Activated CD4-positive, alpha-beta T cell treated with anti-CD3 and anti-CD28 coated beads for 1 hour (primary cell): ENCODE results near the gene KRR1.
A peak's percentile ranks its signal among the peaks of the same experiment; 100 is the strongest.

ENCODE experiments used
- DNase-seq: peaks from one replicate; pipeline ENCODE4 v3.0.0-alpha.2; 2020

Gene KRR1

DNA sequence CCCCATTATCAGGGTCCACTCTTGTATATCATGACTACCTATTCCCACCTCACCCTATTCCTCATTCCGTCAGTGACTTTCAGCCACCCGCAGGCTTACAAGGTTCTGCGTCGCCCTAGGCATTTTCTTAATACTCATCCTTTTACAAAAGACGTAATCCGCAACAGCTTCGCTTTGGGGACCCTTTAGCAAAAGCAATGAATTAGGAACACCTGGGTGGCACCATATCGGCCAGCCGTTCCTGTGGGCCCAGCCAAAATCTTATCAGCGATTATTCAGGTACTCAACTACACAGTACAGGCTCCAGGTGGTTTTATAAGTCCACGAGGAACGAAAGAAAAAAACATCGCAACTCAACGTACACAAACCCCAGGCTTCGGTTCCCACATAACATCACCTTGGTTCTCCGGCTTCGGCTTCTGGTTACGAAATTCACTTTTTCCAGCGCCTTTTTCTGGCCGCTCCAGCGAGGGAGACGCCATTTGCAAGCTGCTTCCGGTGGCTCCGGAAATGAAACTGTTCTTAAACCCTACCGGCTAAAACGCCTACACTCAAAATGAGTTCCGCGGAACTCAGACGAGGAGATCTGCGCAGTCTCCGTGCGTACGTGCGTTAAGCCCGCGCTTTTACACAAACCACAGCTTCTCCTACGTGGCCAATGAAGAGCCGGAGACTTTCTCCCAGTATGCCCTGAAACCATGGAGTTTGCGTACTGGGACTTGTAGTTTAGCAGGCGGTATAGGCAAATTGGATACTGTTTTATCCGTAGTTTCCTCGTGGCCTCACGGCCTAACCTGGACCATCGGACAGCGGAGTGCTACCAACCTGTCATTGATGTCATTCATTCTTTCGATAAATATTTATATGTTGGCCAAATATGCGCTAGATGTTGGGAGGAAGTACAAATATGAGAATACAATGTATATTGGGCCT lies at the start of gene KRR1:
KRR1 (minus strand) TSS at position 494 of the 933 bp plus-strand sequence; CDS start at position 482, 12 bp downstream.
- peak; percentile 83 for DNase-seq

DNA sequence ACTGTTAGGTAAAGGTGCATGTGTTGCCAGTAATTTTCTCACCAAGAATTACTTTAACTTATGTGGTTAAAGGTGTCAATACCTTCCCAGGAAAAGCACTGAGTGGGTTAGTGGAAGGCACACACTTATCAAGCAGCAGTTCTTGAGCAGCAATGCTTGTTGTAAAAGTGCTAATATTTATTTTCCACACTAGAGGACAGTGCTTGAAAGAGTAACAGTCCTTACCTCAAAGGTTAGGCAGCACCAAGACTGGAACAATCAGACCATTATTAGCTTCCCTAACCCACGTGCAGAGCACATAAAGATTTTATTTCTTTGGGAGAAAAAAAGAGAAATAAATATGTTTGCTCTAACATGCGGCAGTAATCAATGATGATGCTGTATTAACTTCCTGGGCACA lies 48.8 kb upstream of the KRR1 start:
- DNase-seq: no peak

DNA sequence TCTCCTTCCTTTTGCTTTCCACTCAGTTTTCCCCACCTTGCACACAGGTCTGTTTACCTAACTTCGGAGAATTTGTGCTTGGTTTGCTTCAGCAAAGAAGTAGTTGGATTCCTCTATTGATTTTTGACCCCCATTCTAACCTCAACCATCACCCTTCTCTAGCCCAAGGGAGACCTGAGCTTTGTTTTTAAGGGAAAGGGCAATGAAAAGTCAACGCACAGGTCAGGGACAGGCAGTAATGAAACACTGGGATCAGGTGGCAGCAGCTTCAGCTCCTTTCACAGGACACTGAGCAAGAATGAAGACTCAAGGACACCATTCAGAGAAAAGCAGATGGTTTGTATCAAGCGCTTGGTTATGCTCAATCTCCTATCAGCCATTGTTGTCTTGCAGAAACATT lies 46.9 kb upstream of the KRR1 start:
- no peak for DNase-seq

GRCh38 chr12:75556311-75556899 lies 45.0 kb upstream of the KRR1 start:
- no peak for DNase-seq

DNA sequence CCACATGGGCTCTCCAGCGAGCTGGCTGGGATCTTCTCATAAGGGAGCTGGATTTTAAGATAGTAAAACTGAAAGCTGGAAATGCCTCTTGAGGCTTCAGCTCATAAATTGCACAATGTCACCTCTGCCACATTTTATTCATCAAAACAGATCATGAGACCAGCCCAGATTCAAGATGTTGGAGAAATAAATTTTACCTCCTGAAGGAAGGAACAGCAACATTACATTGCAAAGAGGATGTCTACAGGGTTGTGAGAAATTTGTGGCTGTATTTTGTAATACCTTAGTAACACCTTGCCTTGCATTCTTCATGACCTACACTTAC lies 43.1 kb upstream of the KRR1 start:
- DNase-seq: no peak

GRCh38 chr12:75553836-75554555 lies 42.6 kb upstream of the KRR1 start:
- no peak for DNase-seq

- DNase-seq: no peak
These were observed 42.0 kb upstream of the KRR1 start for GRCh38 chr12:75553398-75553797.

- DNase-seq: no peak
These were observed 40.1 kb upstream of the KRR1 start for GRCh38 chr12:75551477-75551876.

GRCh38 chr12:75550401-75551240 lies 39.2 kb upstream of the KRR1 start:
- DNase-seq: no peak

GRCh38 chr12:75549989-75550388 lies 38.6 kb upstream of the KRR1 start:
- no peak for DNase-seq

DNA sequence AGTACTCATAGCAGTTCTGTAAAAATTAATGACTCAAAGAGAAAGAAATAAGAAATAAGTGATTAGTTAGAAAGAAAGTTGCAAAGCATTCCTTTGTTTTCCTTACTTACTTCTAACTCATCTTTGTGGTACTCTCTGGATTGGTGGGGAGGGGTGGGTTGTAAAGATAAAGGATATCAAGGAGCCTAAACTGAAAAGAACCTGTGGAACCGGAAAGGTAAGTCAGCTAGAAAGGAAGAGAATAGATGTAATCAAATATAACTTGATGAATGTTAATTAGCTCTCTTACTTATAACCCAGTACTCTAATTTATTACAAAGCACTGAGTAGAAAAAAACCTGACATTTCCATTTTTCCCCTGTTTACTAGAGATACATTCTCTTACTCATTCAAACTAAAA lies 37.5 kb upstream of the KRR1 start:
- no peak for DNase-seq

DNA sequence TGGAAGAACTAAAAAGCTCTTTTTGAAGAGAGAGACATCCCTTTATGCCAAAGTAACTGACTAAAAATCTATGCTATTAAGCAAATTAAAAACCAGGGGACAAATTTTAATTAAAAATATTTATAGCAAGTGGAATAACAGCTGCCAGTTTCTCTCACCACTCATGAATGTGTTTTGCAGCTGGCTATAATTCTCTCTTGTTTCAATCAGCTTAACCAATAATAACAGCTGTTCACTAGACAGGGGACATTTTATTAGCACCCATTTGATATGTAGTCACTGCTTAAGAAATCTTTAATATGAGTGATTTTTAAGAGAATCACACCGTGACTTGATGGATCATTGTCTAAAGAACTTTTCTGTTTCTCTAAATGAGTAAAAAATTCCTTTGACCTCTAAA lies 34.2 kb upstream of the KRR1 start:
- DNase-seq: no peak

DNA sequence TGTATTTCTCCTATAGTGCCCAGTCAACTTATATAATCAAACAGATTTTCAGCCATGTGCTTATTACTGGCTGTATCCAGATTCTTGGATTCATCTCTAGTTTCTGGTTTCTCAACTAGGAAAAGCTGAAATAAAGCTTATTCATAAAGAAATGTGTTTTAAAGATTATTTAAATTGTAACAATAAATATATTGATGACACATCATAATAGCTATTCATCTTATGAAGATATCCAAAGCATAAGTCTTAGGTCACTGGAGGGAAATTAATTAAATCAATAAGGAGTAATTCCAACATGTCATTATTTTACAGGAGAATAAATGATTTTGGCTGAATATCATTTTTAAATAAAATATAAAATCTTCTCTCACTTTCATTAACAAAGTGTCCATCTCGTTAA lies 32.1 kb upstream of the KRR1 start:
- DNase-seq: no peak

- no peak for DNase-seq
These were observed 31.5 kb upstream of the KRR1 start for GRCh38 chr12:75542942-75543341.

DNA sequence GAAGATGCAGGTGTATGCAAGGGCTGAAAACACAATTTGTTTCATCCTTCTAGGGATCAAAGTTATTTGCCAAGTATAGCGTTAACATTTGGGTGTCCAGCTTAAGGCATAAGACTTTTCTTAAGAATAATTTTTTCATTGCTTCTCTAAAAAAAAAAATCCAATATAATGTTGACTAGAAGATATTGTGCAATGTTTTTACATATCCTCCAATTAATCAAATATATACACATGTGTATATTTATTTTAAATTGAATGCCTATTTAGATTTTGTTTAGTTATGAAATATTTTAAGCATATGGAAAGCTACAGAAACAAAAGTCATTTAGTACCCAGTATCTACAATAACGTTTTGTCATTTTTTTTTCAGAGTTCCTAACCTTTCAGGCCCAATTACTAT lies 28.5 kb upstream of the KRR1 start:
- DNase-seq: no peak

DNA sequence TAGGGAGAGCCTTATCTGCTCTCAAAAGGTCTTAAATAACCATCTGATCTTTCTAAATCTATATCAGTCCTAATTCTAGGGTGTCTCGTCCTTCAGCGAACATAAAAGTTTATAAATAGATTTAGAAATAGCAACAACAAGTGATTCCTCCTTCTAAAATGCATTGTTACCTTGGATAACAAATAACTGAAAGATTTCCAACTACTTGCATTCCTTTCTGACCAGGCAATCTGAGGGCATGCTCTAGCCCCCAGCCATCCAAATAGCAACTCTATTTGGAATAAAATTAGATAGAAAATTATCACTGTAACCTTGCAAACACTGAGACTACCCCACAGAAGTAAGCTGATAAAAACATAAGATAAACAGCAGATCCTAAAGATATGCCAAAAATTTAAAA lies 21.8 kb upstream of the KRR1 start:
- DNase-seq: no peak

- DNase-seq: no peak
These were observed 18.4 kb upstream of the KRR1 start for GRCh38 chr12:75529826-75530225.

GRCh38 chr12:75529316-75529715 lies 17.9 kb upstream of the KRR1 start:
- no peak for DNase-seq

DNA sequence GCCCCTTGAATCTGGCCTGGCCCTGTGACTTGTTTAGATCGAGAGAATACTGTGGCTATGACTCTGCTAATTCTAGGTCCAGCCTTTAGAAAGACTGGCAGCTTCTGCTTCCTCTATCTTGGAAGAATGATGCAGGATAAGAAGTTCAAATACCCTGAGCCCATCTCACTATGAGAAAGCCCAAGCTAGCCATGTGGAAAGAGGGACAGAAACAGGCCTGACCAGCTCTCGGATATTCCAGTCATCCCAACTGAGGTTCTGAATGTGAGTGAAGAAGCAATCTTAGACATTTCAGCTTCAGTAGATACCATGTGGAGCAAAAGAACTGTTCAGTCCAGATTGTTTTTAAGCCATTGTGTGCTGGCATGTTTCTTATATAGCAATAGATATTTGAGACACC lies 17.3 kb upstream of the KRR1 start:
- no peak for DNase-seq

GRCh38 chr12:75528272-75528671 lies 16.9 kb upstream of the KRR1 start:
- no peak for DNase-seq

DNA sequence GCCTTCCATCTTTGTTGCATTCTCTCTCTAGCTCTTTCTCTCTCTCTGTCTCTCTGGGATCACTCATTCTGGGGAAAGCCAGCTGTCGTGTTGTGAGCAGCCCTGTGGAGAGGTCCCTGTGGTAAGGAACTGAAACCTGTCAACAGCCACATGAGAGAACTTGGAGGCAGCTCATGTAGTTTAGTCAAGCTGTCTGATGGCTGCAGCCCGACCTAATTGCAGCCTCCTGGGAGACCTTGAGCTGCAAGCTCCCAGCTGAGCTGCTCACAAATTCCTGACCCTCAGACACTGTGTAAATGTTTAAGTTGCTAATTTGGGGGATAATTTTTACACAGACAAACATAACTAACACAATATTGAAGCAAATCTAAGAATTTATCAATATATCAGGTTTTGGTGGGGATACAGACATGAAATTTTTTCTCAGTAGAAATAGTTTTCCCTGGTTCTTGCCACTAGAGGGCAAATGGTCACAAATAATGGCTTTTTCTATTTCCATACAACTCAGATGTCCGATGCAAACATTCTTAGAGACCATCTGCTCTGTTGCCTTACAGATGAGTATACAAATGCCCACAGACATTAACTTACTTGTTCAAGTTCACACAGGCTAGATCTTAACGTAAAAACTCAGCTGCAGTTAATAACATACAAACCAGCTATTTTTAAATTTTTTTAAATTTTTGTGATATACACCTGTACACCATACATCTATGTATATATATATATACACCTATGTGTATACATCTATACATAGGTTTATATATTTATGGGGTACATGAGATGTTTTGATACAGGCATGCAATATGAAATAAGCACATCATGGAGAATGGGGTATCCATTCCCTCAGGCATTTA lies 15.5 kb upstream of the KRR1 start:
- DNase-seq: no peak

DNA sequence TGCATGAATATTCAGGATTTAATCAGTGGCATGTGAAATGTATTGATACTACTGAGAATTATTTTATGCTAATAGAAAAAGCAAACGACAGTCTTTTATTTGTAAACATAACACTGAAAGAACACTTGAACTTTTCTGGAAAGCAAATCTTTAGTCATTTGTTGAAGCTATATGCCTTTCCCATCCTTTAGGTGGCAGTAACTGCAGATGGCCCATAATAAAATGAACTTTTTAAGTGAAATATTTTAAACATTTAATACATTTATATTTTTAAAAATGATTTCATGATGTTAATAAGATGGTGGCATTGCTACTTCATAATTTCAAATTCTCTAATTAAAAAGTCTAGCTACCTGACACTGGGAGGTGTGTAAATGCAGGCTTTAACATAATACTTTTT lies 13.9 kb upstream of the KRR1 start:
- no peak for DNase-seq
